ENCODE data around the gene DUSP7.

The DUSP7 gene

GRCh38 chr3:52056521-52056967 is at the start of gene DUSP7:
DUSP7 (minus strand) TSS chr3:52056571; CDS start chr3:52056366, 205 bp downstream.
- DNase-seq (ENCODE audit: low read depth): peak; percentile 60

- no peak for DNase-seq (ENCODE audit: low read depth)
Measured at GRCh38 chr3:52104684-52105640, 48.6 kb upstream of the DUSP7 start.

GRCh38 chr3:52102934-52103333 is 46.6 kb upstream of the DUSP7 start:
- no peak for DNase-seq (ENCODE audit: low read depth)

GRCh38 chr3:52099001-52099401 is 42.6 kb upstream of the DUSP7 start:
- no peak for DNase-seq (ENCODE audit: low read depth)

GRCh38 chr3:52097851-52098507 is 41.6 kb upstream of the DUSP7 start:
- DNase-seq (ENCODE audit: low read depth): no peak

GRCh38 chr3:52095990-52096775 is 39.8 kb upstream of the DUSP7 start:
- no peak for DNase-seq (ENCODE audit: low read depth)

GRCh38 chr3:52094571-52095485 is 38.5 kb upstream of the DUSP7 start:
- no peak for DNase-seq (ENCODE audit: low read depth)

GRCh38 chr3:52093756-52094545 is 37.6 kb upstream of the DUSP7 start:
- DNase-seq (ENCODE audit: low read depth): no peak

- no peak for DNase-seq (ENCODE audit: low read depth)
Measured at GRCh38 chr3:52092891-52093290, 36.5 kb upstream of the DUSP7 start.

GRCh38 chr3:52092271-52092660 is 35.9 kb upstream of the DUSP7 start:
- no peak for DNase-seq (ENCODE audit: low read depth)

- no peak for DNase-seq (ENCODE audit: low read depth)
Measured at GRCh38 chr3:52091586-52092270, 35.4 kb upstream of the DUSP7 start.

- no peak for DNase-seq (ENCODE audit: low read depth)
Measured at GRCh38 chr3:52090933-52091468, 34.6 kb upstream of the DUSP7 start.

- no peak for DNase-seq (ENCODE audit: low read depth)
Measured at GRCh38 chr3:52090131-52090932, 34.0 kb upstream of the DUSP7 start.

- no peak for DNase-seq (ENCODE audit: low read depth)
Measured at GRCh38 chr3:52089691-52090090, 33.3 kb upstream of the DUSP7 start.

GRCh38 chr3:52088445-52089367 is 32.3 kb upstream of the DUSP7 start:
- no peak for DNase-seq (ENCODE audit: low read depth)

- no peak for DNase-seq (ENCODE audit: low read depth)
Measured at GRCh38 chr3:52087731-52088130, 31.4 kb upstream of the DUSP7 start.

- no peak for DNase-seq (ENCODE audit: low read depth)
Measured at GRCh38 chr3:52086976-52087663, 30.7 kb upstream of the DUSP7 start.
